ENCODE data around the gene DTWD2.
A peak's percentile ranks its signal among the peaks of the same experiment; 100 is the strongest.

Gene DTWD2

GRCh38 chr5:118825226-118825625, 163.1 kb downstream of the DTWD2 start:
- no peaks in the 10 kb centered on the region for H3K9me2 ChIP-seq (replicated peaks; ENCODE audit: insufficient read depth, low read length)
- TF ChIP-seq EZH2 (optimal IDR thresholded peaks at IDR 0.05; ENCODE audit: low read depth, low read length) (no peak), CTCF (IDR thresholded peaks at IDR 0.05; ENCODE audit: low read length) (no peak), EZH2phosphoT487 (IDR thresholded peaks at IDR 0.05; ENCODE audit: low read length) (no peak)

GRCh38 chr5:118818604-118819003, 169.7 kb downstream of the DTWD2 start:
- no peak for DNase-seq
- H3K9me3 ChIP-seq (replicated peaks; ENCODE audit: insufficient read depth, low read length), result no peaks in the 10 kb centered on the region
- no peak overlapping the region for H3K4me2 ChIP-seq (ENCODE audit: low read depth, low read length)
- no peaks in the 10 kb centered on the region for H3K36me3 ChIP-seq (replicated peaks; ENCODE audit: insufficient read depth, low read length)
- no peak overlapping the region for H3K9ac ChIP-seq (ENCODE audit: low read length)
- no peaks in the 10 kb centered on the region for H3K4me1 ChIP-seq (ENCODE audit: low read length)
- H3F3A ChIP-seq (ENCODE audit: insufficient read depth, low read length), result no peaks in the 10 kb centered on the region
- H4K20me1 ChIP-seq (ENCODE audit: insufficient read depth, low read length), result no peaks in the 10 kb centered on the region
- no peak for TF ChIP-seq CTCF (IDR thresholded peaks at IDR 0.05; ENCODE audit: low read length)
- TF ChIP-seq EZH2 (optimal IDR thresholded peaks at IDR 0.05; ENCODE audit: low read depth, low read length), result no peak
- no peak for TF ChIP-seq EZH2phosphoT487 (IDR thresholded peaks at IDR 0.05; ENCODE audit: low read length)
- H3K4me3 ChIP-seq (ENCODE audit: low read length), result no peak overlapping the region
- no peak overlapping the region for H2AFZ ChIP-seq (ENCODE audit: low read length)
- H3K27ac ChIP-seq (ENCODE audit: low read length), result no peak overlapping the region
- H3K9me2 ChIP-seq (replicated peaks; ENCODE audit: insufficient read depth, low read length), result no peaks in the 10 kb centered on the region
- no peaks in the 10 kb centered on the region for H3K27me3 ChIP-seq (replicated peaks; ENCODE audit: insufficient read depth, low read length)
- H3K79me2 ChIP-seq (ENCODE audit: low read length), result no peaks in the 10 kb centered on the region

More at GRCh38 chr5:118825226-118825625, 163.1 kb downstream of the DTWD2 start:
- H3K4me1 ChIP-seq (ENCODE audit: low read length), result peaks cover 18% of the 10 kb centered on the region; the same call in 1 of the 2 replicates
- H3K27ac ChIP-seq (ENCODE audit: low read length), result no peak overlapping the region
- H3F3A ChIP-seq (ENCODE audit: insufficient read depth, low read length), result peaks cover 4% of the 10 kb centered on the region; the same call in 1 of the 2 replicates
- H3K79me2 ChIP-seq (ENCODE audit: low read length), result no peaks in the 10 kb centered on the region
- DNase-seq, result peak; percentile 32
- no peaks in the 10 kb centered on the region for H4K20me1 ChIP-seq (ENCODE audit: insufficient read depth, low read length)
- no peaks in the 10 kb centered on the region for H3K27me3 ChIP-seq (replicated peaks; ENCODE audit: insufficient read depth, low read length)
- H3K4me2 ChIP-seq (ENCODE audit: low read depth, low read length), result peak overlapping the region; percentile 51
- H3K9me3 ChIP-seq (replicated peaks; ENCODE audit: insufficient read depth, low read length), result no peaks in the 10 kb centered on the region
- H3K36me3 ChIP-seq (replicated peaks; ENCODE audit: insufficient read depth, low read length), result no peaks in the 10 kb centered on the region
- no peak overlapping the region for H3K9ac ChIP-seq (ENCODE audit: low read length)
- H3K4me3 ChIP-seq (ENCODE audit: low read length), result no peak overlapping the region
- no peak overlapping the region for H2AFZ ChIP-seq (ENCODE audit: low read length)

- H3K9me3 ChIP-seq (replicated peaks; ENCODE audit: insufficient read depth, low read length), result no peaks in the 10 kb centered on the region
- H3F3A ChIP-seq (ENCODE audit: insufficient read depth, low read length), result no peaks in the 10 kb centered on the region
- H3K36me3 ChIP-seq (replicated peaks; ENCODE audit: insufficient read depth, low read length), result no peaks in the 10 kb centered on the region
- no peak overlapping the region for H3K4me2 ChIP-seq (ENCODE audit: low read depth, low read length)
- no peaks in the 10 kb centered on the region for H4K20me1 ChIP-seq (ENCODE audit: insufficient read depth, low read length)
- H3K27ac ChIP-seq (ENCODE audit: low read length), result no peak overlapping the region
- DNase-seq, result no peak
- no peaks in the 10 kb centered on the region for H3K4me1 ChIP-seq (ENCODE audit: low read length)
- TF ChIP-seq CTCF (IDR thresholded peaks at IDR 0.05; ENCODE audit: low read length) (no peak), EZH2phosphoT487 (IDR thresholded peaks at IDR 0.05; ENCODE audit: low read length) (no peak), EZH2 (optimal IDR thresholded peaks at IDR 0.05; ENCODE audit: low read depth, low read length) (no peak)
- H3K4me3 ChIP-seq (ENCODE audit: low read length), result no peak overlapping the region
- H3K79me2 ChIP-seq (ENCODE audit: low read length), result no peaks in the 10 kb centered on the region
- no peak overlapping the region for H2AFZ ChIP-seq (ENCODE audit: low read length)
- no peak overlapping the region for H3K9ac ChIP-seq (ENCODE audit: low read length)
- no peaks in the 10 kb centered on the region for H3K9me2 ChIP-seq (replicated peaks; ENCODE audit: insufficient read depth, low read length)
- H3K27me3 ChIP-seq (replicated peaks; ENCODE audit: insufficient read depth, low read length), result no peaks in the 10 kb centered on the region
Measured at GRCh38 chr5:118808441-118808840, 179.9 kb downstream of the DTWD2 start.

Data from MM.1S (cell line).